SH-SY5Y (cell line): ENCODE data around the gene DGKA.

Experiments
- GATA2 ChIP-seq: IDR thresholded peaks from 2 replicates; pipeline ENCODE4 v1.6.1; 2011; ENCODE audit warnings: mild to moderate bottlenecking, low read depth, low read length
- GATA3 ChIP-seq: IDR thresholded peaks from 2 replicates; pipeline ENCODE4 v1.6.1; 2011; ENCODE audit warnings: low read depth, mild to moderate bottlenecking, low read length, moderate library complexity

GRCh38 chr12:55932551-55932910, 1.6 kb downstream of the DGKA start:
- TF ChIP-seq GATA2 (no peak), GATA3 (no peak)
